Stimulated activated CD4-positive, alpha-beta T cell treated with anti-CD3 and anti-CD28 coated beads, Interleukin-2, amount 100 ng/mL, for 48 hours (primary cell): ENCODE data around the gene PIK3C2B.
"Not testable (repeated sequence)": the region's sequence is repeated elsewhere in the genome, so short reads cannot be mapped to it uniquely, and the experiment has no call there.

Experiments used
- DNase-seq, 2 donors: peaks; one replicate each; pipeline ENCODE4 v3.0.0-alpha.2; 2020

The PIK3C2B gene

GRCh38 chr1:204507317-204508105 lies 12.9 kb upstream of the PIK3C2B start:
- DNase-seq = no peak

GRCh38 chr1:204506969-204507316 lies 12.3 kb upstream of the PIK3C2B start:
- peak; percentile 92 to 93 for DNase-seq

GRCh38 chr1:204506201-204506968 lies 11.8 kb upstream of the PIK3C2B start:
- DNase-seq = peak; percentile 75 to 76

- no peak for DNase-seq
Measured at GRCh38 chr1:204505674-204506200, 11.1 kb upstream of the PIK3C2B start.

GRCh38 chr1:204503913-204504519 lies 9.4 kb upstream of the PIK3C2B start:
- no peak for DNase-seq

- no peak for DNase-seq
Measured at GRCh38 chr1:204503122-204503912, 8.7 kb upstream of the PIK3C2B start.

GRCh38 chr1:204502241-204502640 lies 7.6 kb upstream of the PIK3C2B start:
- DNase-seq = no peak

GRCh38 chr1:204499511-204500468 lies 5.2 kb upstream of the PIK3C2B start:
- no peak for DNase-seq

GRCh38 chr1:204498981-204499380 lies 4.4 kb upstream of the PIK3C2B start:
- DNase-seq = no peak

GRCh38 chr1:204495777-204496176 lies 1.2 kb upstream of the PIK3C2B start:
- DNase-seq = no peak

GRCh38 chr1:204495078-204495753 lies 611 bp upstream of the PIK3C2B start:
- DNase-seq = no peak

GRCh38 chr1:204493984-204494280 lies 673 bp downstream of the PIK3C2B start:
- DNase-seq = no peak

GRCh38 chr1:204493145-204493983 lies 1.2 kb downstream of the PIK3C2B start:
- no peak for DNase-seq

- DNase-seq = no peak
Measured at GRCh38 chr1:204491655-204492054, 3.0 kb downstream of the PIK3C2B start.

GRCh38 chr1:204487256-204487615 lies 7.4 kb downstream of the PIK3C2B start:
- DNase-seq = no peak

GRCh38 chr1:204486513-204487255 lies 7.9 kb downstream of the PIK3C2B start:
- not testable (repeated sequence) for DNase-seq

GRCh38 chr1:204483791-204484190 lies 10.8 kb downstream of the PIK3C2B start:
- no peak for DNase-seq

- no peak for DNase-seq
Measured at GRCh38 chr1:204480515-204480914, 14.1 kb downstream of the PIK3C2B start.

GRCh38 chr1:204479387-204480136 lies 15.0 kb downstream of the PIK3C2B start:
- DNase-seq = no peak
